Measurements from ENCODE around the gene PPP1R18. TPM values are rescaled to one million over a fixed set of nuclear protein-coding genes. Genes with fewer than 3 reads are reported as not detected.
"Not testable (repeated sequence)": the region's sequence is repeated elsewhere in the genome, so short reads cannot be mapped to it uniquely, and the experiment has no call there.

Gene PPP1R18
- total RNA-seq, 1 experiment from 2014 or later, result 50.9 TPM

DNA sequence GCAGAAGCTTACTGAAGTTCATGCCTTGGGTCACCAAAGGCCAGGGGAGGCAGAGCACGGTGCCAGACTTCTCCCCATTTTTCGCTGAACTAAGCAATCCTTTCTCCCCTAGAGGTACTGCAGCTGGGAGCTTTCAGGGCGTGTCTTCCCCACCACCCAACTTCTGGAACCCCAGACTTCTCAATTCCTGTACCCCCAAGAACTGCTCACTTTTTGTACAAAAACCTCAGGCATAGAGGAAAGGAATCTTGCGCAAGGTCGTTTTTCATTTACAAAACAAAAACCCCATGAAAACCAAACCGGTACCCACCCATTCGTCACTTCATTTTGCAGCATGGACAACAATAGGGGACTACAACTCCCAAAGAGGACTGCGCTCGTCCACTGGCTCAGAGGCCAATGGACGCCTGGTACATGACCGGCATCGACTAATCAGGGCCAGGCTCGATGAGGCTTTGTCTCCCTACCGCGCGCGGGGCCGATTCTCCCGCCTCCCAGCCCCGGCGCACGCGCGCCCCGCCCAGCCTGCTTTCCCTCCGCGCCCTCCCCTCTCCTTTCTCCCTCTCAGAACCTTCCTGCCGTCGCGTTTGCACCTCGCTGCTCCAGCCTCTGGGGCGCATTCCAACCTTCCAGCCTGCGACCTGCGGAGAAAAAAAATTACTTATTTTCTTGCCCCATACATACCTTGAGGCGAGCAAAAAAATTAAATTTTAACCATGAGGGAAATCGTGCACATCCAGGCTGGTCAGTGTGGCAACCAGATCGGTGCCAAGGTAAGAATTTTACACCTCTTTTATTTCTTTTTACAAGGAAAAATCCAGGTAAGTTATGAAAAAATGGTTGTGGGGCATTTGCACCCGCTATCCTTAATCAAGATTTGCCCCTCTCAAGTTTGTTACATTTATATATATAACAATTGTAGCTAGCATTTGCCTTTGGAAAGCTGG is 33.6 kb upstream of the PPP1R18 start, which contains the start of gene TUBB:
Gene TUBB, plus strand, starts transcription at position 562 of the 947 bp plus-strand sequence. Its CDS starts 155 bp downstream, at position 717.
- DNase-seq (ENCODE audit: low spot score), result peak; percentile 98

DNA sequence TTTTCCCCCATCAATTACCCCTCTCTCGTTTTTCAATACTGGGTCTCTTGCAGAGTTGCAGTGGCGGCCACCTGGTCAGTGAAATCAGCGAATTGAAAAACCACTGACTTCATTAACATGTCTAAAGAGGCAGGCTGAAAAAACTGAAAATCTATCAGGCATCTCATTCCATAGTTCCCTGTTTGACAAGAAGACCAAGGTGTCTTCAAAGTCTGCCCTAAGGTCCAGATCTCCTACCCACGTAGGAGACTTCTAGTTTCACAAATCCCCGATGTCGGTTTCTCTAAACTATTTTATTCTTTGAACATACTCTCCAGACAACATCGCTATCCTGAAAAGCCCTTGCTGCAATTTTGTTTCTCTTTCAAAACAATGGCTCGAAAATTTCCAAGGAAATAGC is 32.9 kb upstream of the PPP1R18 start:
- no peak for DNase-seq (ENCODE audit: low spot score)

DNA sequence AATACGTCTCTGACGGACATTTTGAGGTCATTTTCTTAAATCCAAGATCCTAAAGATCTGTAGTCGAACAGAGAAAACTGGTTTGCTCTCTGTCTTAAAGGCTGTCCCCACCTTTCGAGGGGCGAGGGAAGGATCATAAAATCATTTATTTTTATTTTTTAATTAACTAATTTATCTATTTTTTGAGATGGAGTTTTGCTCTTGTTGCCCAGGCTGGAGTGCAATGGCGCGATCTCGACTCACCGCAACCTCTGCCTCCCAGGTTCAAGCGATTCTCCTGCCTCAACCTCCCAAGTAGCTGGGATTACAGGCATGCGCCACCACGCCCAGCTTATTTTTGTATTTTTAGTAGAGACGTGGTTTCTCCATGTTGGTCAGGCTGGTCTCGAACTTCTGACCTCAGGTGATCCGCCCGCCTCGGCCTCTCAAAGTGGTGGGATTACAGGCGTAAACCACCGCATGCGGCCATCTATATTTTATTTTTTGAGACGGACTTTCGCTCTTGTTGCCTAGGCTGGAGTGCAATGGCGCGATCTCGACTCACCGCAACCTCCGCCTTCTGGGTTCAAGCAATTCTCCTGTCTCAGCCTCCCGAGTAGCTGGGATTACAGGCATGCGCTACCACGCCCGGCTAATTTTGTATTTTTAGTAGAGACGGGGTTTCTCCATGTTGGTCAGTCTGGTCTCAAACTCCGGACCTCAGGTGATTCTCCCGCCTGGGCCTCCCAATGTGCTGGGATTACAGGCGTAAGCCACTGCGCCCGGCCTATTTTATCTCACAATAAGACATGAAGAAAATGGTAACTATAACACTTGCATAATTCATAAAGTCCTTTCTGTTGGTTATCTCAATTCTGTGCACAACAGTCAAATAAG is 31.6 kb upstream of the PPP1R18 start:
- not testable (repeated sequence) for DNase-seq (ENCODE audit: low spot score)

DNA sequence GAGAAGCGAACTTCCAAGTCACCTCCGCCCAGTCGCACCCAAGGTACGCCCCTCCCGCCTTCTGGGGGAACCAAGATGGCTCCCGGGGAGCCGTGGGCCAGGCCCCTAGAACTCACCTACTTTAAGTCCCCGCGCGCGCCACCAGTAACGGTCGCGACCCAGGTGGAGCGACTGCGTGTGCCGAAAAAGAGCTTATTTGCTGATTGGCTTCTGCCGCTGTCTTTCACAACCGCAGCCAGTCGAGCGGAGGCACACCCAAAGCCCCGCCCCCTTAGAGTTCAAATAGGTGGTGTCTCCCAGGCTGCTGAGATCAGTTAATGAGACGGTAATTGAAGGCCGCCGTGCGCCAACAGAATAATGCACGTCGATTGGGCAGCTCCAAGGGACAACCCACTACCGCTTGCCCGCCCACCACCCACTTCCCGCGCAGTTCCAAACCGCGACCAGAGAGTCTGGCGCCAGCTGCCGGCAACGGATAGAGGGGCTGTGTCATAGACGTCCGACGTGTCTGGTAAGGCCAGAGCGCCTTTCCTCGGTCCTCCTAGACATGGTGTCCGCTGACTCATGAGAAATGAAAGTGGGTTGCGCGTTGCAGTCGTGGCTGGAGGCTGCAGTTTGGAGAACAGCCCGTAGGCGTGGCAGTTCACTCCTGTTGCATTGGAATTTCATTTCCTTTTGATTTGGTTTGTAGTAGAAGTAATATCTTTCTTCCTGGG is 30.8 kb upstream of the PPP1R18 start, which contains the start of gene MDC1:
Gene MDC1, minus strand, starts transcription at position 153 of the 716 bp plus-strand sequence. CDS start 2,106 bp downstream, outside the sequence.
- DNase-seq (ENCODE audit: low spot score), result peak; percentile 100

DNA sequence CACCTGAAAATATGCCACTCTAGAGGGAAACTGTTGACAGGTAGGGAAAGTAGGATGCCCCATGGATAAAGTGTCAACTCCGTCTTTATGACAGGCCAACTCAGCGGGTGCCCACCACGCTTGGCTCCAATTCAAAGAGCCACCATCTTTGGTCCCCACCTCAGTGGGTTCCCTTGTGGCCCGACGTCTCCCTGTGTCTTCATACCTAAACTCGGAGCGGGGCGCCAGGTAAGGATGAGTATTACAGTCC is 30.4 kb upstream of the PPP1R18 start:
- DNase-seq (ENCODE audit: low spot score), result no peak

DNA sequence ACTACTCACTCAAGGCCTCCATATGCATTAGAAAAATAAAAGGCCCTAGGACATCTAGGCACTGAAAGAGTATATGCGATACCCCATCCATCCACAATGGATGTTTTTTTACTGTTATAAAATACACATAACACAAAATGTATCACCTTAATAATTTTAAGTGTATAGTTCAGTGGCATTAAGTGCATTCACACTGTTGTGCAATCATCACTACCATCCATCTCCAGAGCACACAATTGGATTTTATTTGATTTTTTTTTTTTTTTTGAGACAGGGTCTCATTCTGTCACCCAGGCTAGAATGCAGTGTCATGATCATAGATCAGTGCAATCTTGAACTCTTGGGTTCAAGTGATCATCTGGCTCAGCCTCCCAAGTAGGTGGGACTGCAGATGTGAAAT is 27.8 kb upstream of the PPP1R18 start:
- DNase-seq (ENCODE audit: low spot score), result no peak

DNA sequence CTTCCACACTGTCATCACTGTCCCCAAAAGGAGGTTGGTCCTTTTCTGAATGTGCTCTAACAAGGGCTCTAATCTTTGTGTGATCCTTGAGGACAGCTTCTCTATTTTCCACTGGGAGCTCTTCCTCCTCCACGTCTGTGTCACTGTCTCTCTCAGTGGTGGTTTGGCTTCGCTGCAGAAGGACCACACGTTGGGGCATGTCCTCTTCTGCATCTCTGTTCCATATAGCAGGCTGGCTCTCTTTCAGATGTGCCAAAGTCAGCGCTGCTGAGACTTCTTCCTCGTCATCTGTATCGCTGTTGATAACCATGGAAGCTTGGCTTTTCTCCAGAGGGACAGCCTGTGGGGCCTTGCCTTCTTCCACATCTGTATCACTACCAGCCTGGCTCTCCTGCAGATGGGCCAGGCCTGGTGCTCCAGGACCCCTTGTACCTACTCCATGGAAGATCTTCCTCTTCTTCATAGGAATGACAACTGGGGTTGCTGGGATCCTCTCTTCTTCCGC is 26.0 kb upstream of the PPP1R18 start:
- no peak for DNase-seq (ENCODE audit: low spot score)

DNA sequence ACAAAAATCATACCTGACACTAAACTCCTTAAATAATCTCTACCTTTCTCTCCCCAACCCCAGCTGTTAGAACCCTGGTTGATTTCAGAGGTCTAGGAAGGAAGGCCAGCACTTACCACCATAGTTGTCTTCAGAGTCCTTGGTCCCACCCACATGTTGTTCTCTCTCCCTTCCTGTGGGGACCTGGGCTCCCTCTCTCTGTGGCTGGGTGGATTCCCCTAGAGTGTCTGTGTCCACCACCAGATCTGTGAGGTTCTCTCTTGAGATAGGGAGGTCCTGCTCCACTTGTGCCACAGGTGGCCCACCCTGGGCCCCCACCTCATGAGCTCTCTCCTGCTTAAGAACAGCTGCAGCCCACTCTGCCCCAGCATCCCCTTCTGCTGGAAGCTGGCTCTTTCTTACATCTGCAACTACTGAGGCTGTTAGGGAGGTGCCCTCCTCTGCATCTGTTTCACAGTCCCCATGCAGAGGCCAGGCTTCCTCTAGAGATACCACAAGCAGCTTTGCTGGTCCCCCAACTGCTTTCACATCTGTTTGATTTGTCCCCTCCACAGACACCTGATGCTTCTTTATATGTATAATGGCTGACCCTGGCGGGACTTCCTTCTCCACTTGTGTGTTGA is 25.4 kb upstream of the PPP1R18 start:
- no peak for DNase-seq (ENCODE audit: low spot score)

DNA sequence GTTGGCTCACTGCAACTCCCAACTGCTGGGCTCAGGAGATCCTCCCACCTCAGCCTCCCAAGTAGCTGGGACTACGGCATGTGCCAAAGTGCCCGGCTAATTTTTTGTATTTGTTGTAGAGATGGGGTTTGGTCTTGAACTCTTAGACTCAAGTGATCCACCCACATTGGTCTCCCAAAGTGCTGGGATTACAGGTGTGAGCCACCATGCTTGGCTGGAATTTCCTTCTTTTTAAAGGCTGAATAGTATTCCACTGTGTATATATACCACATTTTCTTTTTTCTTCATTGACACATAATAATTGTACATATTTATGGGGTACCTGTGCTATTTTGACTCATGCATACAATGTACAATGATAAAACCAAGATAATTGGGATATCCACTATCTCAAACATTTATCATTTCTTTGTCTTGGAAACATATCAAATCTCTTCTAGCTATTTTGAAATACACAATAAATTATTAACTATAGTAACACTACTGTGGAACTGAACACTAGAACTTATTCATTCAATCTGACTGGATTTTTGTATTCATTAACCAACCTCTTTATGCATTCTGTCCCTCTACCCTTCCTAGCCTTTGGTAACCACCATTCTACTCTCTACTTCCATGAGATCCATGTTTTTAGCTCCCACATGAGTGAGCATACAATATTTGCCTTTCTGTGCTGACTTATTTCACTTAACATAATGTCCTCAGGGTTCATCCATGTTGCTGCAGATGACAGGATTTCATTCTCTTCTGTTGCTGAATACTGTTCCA is 22.8 kb upstream of the PPP1R18 start:
- DNase-seq (ENCODE audit: low spot score), result no peak

DNA sequence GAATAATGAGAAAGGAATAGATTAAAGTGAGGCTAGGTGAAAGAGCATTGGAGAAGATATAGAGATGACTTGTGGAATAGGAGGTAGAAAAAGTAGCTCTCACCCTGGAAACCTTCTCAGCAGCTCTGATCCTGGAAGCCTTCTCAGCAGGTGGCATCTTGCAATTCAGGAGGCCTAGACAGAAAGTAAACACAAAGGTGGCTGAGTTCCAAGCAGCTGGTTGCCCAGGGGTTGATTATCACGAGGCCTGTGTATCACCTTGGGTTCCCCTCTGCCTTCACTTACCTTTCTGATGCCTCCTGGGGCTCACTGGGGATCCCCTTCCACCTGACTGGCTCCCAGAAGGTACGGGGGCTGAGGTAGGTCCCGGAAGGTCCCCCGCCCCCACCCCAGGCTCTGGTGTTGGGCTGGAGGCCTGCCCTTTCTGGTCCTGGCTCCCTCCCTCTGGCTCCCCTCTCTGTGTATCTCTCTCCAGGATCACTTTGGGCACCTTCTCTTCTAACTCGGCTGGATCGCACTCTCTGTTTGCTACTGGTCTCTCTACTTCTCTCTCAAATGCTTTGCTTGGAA is 20.9 kb upstream of the PPP1R18 start:
- peak; percentile 40 for DNase-seq (ENCODE audit: low spot score)

DNA sequence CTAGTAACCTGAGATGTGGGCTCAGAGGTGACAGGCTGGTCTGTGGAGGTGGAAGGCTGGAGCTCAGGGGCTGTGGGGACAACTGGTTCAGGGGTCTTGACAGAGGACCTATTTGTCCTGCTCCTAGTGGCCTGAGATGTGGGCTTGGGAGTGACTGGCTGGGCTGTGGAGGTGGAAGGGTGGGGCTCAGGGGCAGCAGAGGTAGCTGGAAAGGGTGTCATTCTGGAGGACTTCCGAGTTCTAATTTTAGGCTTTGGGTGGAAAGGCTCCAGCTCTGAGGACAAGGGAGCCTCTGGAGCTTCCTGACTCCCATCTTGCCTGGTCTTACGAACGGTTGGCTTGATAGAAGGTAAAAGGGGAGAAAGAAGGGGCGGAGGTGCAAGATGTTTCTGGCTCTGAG is 19.2 kb upstream of the PPP1R18 start:
- DNase-seq (ENCODE audit: low spot score), result no peak

DNA sequence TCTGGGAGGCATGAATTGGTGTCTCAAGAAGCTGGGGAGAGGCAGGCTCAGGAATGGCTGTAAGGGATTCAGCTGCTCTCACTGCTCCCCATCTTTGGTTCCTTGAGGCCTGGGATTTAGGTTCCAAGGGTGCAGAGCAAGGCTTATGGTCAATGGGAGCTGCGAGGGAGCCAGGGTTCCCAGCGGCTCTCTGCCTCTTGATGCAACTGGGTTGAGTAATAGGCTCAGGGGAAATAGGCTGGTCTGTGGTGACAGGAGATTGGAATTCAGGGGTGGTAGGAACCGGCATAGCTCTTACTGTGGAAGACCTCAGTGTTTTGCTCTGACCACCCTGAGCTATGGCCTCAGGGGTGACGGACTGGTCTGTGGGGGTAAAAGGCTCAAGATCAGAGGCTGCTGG is 17.4 kb upstream of the PPP1R18 start:
- DNase-seq (ENCODE audit: low spot score), result no peak

DNA sequence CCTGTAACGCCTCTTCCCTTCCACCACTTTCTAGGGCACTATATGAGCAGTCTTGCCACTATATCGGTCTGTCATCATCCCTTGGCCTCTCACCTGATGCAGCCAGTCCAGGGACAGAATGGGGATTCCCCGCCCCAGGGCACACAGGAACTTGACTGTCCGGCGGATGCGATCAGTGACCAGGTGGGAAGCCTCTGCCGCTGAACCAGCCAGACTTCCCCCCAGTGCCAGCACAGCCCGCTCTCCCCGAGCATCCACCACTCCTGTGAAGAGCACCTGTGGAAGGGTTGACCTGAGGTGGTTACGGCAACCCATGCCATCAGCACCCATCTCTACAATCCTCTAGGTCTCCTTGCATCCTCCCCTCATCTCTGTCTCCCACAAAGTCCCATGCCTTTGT is 16.6 kb upstream of the PPP1R18 start:
- DNase-seq (ENCODE audit: low spot score), result no peak

DNA sequence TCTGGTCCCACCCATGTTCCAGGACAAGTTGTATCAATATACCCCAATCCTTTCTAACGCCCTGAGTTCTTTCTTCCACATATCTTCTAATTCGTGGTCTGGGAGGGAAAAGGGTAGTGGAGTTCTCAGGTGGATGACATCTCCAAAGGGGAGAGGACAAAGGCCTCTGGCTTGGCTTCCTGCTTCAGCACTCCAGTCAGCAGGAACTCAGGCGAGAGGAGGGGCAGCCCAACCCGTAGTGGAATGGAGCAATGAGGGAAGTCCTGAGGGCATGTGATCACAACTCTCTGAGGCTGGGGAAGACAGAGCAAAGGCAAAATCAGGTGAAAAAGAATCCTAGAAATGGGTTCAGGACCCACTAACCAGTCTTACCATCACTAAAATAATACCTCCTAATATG is 13.9 kb upstream of the PPP1R18 start:
- DNase-seq (ENCODE audit: low spot score), result no peak

DNA sequence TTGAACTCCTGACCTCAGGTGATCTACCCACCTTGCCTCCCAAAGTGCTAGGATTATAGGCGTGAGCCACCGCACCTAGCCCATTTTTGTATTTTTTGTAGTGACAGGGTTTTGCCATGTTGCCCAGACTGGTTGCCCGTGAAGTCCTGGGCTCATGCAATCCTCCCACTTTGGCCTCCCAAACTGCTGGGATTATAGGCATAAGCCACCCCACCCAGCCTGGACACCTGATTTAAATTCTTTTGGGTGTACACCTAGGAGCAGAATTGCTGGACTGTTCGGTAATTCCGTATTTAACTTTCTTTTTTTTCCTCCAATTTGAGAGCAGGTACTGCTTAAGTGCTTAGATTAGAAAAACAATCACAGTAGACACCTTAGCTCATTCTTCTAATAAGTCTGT is 10.0 kb upstream of the PPP1R18 start:
- DNase-seq (ENCODE audit: low spot score), result no peak

DNA sequence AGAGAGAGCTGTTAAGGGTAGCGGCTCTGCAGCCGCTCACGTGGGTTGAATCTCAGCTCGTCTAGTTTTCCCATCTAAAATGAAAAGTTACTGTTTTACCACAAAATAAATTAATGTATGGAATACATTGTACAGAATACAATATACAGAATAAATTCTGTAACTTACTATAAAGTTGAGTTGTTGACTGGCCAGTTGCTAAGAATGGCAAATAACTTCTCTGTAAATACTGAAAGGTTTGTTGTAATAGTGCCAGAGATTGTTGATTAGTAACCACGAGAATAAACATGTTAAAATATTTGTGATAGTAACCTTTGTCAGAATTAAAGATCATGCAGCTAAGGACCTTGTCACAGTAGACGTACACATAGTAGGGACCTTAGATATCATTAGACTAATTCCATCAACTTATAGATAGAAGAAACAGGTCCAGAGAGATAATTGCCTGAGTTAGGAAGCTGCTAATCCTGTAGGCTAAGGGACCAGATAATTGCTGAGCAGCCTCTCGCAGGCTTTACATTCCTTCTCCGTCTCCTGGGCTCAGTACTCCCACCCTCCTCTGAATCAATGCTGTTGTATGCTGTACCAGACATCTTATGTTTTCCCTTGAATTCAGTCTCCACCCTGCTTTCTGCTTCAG is 4.9 kb upstream of the PPP1R18 start:
- no peak for DNase-seq (ENCODE audit: low spot score)

DNA sequence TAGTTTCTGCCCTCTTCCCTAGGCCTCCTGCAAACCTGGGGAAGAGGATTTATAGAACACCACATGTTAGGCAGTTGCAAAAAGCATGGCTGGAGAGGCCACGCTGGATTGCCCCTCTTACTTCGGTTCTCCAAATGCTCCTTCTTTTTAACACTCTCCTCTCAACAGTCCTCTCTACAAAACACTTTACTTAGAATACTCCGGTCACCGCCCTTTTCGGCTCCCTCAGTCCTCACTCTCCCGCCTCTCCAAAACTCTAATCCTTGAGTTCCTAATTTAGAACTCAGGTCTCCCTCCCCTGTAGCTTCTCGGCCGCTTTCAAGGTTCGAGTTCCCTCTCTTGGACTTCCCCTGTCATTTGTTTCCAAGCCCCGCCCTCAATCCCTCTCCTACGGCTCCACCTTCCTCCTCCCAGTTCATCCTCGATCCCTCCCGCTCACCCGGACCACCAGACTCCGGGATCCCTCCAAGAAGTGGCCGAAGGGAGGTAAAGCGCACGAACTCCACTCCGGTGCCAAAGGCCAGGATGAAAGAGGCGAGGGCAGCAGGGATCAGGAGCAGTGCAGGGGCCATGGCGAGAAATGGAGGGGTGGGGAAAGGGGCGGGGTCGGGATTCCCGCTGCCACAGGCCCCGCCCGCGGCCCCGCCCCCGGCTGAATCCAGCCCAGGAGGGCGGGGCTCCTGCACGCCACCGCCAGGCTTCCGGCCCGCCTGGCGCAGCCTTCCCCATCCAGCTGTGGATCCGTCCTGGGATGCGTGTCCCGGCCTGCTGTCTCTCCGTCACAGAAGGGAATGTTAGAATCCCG is 4.2 kb upstream of the PPP1R18 start, which contains the start of gene NRM:
Gene NRM, minus strand, starts transcription at position 582 of the 805 bp plus-strand sequence. Its CDS starts 10 bp downstream, at position 572.
- DNase-seq (ENCODE audit: low spot score), result peak; percentile 79

DNA sequence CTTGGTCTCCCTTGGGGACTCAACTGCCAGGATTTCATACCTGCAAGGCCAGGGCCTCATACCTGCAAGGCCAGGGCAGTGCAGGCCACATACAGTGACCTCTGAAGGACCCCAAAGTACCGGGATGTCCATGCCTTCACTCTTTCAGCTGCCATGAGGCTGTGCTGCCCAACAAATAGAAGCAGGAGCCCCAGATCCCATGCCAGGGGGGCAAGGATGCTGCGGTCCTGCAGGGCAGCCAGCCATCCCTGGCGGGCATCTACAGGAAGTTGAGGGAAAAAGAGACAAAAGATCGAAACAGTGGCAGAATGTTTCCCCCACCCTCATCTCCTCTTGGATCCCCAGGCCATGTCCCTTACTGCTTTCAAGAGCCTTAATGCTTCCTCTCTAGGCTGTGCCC is 3.5 kb upstream of the PPP1R18 start:
- DNase-seq (ENCODE audit: low spot score), result no peak
